Stimulated activated CD4-positive, alpha-beta T cell treated with anti-CD3 and anti-CD28 coated beads, TNF-alpha, amount 100 ng/mL, for 4 hours (primary cell): ENCODE data around the gene SFRP4.
"Not testable (repeated sequence)": the region's sequence is repeated elsewhere in the genome, so short reads cannot be mapped to it uniquely, and the experiment has no call there.

Experiments used
- DNase-seq, 3 experiments: peaks; one replicate each; pipeline ENCODE4 v3.0.0-alpha.2; 2020; ENCODE audit warnings: low read depth in 3 of 3

The SFRP4 gene

GRCh38 chr7:37916673-37917660 is at the start of gene SFRP4:
Gene SFRP4, minus strand, starts transcription at chr7:37916817. Its CDS starts 280 bp downstream, at chr7:37916537.
- DNase-seq = no peak

GRCh38 chr7:37964196-37964595 is 47.6 kb upstream of the SFRP4 start:
- no peak for DNase-seq

DNA sequence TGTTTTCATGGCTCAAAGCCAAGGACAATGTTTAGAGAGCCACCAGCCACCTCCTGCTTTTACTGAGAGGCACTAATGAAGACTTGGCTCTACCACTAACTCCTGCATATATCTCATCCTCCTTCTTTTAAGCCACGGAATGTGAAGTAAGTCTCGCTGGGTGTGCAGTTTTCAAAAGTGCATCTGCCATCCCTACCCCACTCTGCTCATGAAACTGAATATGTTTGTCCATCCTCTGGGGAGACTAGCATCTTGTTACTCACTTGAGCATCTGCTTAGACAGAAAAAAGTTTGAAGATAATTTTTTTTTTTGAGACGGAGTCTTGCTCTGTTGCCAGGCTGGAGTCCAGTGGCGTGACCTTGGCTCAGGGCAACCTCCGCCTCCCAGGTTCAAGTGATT is 44.6 kb upstream of the SFRP4 start:
- DNase-seq = no peak

DNA sequence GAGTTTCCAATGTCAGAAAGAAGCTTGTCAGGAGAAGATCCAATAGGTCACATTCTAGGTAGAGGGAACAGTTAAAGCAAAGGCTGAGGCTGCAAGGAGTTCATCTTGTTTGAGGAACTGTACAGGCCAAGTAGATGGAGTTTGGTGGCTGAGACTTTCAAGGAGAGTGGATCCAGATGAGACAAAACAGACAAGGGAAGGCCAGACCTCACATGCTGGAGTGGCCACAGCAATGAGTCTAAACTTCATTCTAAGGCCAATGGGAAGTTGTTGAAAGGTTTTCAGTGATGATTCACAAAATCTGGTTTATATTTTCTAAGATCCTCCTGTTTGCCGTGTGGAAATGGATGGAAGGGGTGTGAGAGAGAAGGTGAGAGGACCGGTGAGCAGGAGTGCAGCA is 43.9 kb upstream of the SFRP4 start:
- no peak for DNase-seq

DNA sequence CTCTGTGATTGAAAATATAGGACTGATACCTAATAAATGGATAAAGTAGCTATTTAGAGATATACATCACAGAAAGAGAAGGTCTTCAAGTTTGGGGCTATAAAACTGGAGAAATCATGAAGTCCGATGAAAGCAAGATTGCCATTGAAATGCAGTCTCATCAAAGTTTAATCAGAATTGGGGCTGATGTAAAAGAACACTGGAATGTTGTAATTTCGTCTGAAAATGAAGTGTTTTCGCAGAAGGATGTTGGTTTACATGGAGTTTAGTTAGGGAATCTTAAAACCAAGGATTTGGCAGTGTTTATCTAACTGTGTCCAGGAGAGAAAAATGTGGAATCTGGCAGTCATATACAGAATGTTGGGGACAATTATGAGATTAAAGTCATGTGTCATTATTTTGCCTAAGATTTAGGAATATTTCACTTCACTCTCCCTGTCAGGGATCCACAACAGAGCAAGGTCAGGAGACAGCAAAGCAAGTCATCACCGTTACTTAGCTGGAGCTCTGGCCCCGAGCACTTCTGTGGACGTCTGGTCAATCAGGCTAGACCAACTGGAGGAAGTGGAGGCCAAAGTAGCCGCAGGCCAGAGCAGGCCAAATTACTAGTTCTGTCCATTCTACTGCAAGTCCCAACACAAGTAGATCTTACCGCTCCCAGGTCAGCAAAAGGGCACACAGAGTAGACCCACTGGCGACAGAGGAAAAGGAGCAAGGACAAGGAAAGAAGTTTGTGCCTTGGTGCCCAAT is 40.8 kb upstream of the SFRP4 start:
- DNase-seq = no peak

DNA sequence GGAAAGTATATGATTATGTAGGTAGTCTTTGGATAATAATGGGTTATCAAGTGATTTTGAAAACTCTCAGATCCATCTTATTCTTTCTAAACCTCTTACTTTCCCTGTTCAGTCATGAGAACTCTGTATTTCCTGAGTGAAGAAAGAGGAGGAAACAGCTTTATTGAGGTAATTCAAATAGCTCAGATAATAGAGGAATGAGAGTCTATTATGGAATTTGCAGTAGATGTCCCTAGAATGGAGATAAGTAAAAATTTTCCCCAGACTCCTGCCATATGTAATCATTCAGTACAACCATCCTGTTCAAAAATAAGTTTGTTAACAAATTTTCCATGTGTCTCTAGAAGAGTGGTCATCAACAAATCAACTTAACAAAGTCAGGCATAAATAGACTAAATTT is 40.2 kb upstream of the SFRP4 start:
- DNase-seq = no peak

DNA sequence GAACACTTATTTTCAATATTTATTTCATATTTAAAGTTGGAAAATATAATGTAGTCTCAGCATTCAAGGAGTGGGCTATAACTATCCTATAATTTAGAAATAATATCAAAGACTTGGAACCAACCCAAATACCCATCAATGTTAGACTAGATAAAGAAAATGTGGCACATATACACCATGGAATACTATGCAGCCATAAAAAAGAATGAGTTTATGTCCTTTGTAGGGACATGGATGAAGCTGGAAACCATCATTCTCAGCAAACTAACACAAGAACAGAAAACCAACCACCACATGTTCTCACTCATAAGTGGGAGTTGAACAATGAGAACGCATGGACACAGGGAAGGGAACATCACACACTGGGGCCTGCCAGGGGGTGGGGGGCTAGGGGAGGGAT is 37.6 kb upstream of the SFRP4 start:
- not testable (repeated sequence) for DNase-seq

GRCh38 chr7:37952240-37952639 is 35.6 kb upstream of the SFRP4 start:
- no peak for DNase-seq

DNA sequence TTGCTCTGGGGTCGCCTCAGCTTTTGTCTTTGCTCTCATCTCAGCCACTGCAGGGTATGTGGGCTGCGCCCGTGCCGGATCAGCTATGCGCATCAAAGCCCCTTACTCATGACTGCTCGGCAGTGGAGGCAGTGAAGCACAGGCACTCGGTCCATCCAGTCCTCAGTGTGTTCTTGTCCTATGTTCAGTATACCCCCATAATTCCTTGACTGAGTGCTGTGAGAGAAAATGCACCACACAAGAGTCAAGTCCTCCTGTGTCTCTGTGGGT is 31.3 kb upstream of the SFRP4 start:
- no peak for DNase-seq

DNA sequence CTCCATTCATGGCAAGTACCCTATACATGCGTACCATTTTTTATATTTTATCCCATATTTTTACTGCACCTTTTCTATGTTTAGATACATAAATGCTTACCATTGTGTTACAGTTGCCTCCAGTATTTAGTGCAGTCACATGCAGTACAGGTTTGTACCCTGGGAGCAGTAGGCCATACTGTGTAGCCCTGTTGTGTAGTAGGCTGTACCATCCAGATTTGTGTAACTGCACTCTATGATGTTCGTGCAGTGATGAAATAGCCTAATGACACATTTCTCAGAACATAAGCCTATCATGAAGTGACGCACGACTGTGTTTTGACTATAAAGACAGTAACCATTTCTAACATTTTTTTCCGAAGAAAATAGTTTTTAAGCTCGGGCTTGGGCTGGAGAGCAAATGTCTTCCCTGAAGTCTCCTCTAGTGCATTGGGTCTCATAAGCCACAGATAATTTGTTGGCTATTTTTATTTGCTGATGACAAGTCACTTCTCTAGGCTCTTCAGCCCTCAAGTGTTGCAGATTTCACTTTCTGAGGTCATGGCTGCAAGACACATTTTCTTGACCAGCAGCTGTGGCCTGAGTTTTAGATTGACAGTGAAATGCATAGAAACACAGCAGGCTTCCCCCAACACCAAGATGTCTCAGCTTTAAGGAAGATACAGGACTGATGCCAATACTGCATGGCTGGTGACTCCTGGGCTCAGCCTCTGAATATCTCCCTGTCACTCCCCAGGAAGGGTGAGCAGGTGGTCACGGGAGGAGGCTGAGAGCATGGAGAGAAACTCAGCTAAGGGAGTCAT is 30.7 kb upstream of the SFRP4 start:
- no peak for DNase-seq

DNA sequence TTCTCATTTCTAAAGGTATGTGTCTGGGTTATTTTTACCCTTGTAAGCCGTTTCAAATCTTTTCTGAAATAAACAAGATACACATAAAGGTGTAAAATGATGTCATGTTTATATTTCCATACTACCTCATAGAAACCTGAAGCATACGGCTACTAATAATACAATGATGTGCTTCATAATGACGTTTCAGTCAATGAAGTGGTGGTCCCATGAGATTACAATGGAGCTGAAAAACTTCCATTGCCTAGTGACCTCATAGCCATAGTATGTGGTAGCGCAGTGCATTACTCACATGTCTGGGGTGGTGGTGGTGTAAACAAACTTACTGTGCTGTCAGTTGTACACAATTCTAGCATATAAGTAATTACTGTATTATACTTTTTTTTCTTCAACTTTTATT is 28.7 kb upstream of the SFRP4 start:
- no peak for DNase-seq

DNA sequence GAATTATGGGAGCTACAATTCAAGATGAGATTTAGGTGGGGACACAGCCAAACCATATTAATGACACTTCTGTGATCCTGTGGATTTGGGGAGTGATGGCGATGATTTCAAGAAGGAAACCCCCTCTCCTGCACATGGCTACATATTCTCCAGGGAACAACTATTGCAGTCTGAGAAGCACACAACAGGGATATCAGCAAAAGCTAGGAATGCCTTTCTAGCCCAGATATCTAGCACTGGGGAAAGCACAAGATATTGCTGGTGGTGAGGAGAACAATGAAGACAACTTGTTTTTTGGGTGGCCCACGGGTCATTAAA is 28.1 kb upstream of the SFRP4 start:
- DNase-seq = no peak

DNA sequence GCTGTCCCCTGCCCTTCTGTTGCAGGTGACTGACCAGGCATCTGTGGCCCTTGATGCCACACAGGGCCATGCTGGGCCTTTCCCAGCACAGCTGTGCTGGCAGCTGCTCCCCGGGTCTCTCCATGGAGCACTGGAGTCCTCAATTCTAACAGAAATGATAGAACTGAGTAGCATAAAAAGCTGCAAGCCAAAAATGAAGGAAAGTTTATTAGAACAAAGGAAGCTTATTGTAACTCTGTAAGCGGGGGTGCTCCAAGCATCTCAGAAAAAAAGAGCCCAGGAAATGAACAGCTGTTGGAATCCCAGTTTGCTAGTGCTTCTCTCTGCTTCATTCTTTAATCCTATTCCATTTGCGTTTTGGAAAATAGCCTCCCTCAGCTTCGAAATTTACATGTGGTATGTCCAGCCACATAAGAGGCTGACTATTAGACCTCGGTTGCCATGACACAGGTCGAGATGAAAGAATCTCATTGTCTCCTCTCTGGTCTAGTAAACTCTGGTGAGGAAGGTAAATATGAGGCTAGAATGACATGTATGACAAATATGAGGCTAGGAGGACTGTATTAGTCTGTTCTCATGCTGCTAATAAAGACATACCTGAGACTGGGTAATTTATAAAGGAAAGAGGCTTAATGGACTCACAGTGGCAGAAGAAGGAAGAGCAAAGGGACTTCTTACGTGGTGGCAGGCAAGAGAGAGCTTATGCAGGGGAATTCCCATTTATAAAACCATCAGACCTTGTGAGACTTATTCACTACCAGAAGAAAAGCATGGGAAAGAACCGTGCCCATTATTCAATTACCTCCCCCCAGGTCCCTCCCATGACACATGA is 27.5 kb upstream of the SFRP4 start:
- DNase-seq = no peak

- no peak for DNase-seq
Observed at GRCh38 chr7:37942934-37943610, 26.5 kb upstream of the SFRP4 start.

GRCh38 chr7:37933018-37933566 is 16.5 kb upstream of the SFRP4 start:
- DNase-seq = no peak

DNA sequence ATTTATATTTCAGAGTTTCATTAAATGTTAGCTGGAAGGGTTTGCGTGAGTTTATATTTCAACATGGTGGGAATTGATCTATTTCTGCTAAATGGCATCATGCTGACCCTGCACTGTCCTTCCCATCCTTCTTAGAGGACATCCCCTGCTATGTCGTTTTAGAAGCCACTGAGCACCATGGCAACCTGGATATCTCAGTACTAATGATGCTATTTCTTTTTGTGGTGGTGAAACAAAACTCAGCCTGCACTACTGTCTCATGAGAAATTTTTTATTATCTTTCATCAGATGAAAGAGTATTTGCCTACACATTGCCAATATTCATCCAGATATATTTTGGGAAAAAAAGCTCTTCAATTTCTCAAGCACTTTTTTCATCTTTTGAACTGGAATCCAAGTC is 15.9 kb upstream of the SFRP4 start:
- DNase-seq = no peak

DNA sequence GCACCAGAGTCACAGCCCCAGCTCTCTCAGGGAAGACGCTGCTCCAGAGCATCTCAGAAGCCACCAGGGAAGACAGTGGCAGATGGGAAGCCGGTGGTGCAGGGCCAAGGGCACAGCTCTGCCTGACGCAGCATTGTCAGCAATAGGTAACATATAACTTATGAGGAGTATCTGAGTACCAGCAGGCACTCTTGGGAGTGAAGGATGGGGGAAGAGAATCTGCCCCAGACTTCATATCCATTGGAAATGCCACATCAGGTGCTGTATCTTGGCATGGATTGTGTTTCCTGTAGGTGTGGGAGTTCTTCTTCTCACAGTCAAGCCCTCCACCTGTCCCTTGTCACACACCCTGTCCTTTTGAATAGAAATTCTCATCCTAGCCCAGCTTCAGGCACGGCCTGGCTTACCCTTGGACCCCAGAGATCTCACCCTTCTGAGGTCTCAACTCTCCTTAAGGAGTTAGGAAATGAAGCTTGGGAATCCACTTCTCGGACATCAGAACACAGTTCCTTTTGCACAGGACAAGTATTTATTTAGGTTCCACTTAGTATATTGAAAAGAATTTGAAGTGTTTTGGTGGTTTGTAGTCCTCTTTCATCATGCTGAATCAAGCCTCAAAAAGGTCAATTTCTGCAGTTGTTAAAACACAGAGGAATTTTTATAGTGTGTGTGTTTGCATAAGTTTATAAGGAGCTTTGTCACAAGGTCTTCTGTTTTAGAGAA is 13.8 kb upstream of the SFRP4 start:
- no peak for DNase-seq

DNA sequence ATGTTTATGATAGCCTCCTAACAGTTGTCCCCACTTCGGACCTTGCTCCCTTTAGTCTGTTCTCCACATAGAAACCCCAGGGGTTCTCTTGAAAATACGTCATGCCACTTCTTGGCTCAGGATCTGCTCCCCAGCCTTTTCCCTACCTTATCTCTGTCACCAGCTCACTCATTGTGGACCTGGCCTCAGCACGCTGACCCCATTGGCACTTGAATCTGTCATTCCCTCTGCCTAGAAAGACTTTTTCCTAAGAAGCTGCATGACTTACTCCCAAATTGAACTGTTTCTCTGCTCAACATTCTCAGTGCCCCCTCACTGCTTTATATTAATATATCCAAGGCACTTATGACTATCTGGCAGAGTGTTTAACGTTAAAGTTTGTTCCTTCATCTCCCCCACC is 12.3 kb upstream of the SFRP4 start:
- DNase-seq = no peak

DNA sequence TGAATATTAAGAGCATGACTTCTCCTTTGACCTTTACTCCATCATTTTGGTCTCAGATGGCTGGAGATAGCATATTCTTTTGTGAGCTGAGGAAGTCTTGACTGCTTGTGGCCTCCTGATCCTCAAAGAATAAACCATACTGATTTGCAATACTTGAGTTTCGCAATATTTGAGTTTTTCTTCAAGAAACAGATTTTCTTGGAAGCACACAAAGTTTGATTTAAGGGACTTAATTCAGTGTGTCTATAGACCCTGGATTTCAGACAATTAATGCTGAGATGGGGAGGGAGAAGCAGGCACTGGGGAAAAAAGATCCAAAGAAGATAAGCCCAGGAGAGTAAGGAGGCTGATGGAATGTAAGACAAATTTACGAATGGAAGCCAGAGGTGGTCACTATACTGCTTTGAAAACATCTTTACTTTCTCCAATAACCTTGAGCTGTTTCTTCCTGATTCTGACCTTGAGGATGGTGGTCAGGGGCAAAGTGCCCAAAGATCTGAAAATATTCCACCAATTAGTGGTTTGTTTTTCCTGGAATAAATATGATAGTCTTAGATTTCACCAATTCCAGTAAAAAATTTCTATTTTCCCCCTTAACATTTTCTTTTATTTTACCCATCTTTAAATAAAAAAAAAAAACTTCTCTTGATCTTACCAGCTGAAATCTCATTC is 11.3 kb upstream of the SFRP4 start:
- no peak for DNase-seq

DNA sequence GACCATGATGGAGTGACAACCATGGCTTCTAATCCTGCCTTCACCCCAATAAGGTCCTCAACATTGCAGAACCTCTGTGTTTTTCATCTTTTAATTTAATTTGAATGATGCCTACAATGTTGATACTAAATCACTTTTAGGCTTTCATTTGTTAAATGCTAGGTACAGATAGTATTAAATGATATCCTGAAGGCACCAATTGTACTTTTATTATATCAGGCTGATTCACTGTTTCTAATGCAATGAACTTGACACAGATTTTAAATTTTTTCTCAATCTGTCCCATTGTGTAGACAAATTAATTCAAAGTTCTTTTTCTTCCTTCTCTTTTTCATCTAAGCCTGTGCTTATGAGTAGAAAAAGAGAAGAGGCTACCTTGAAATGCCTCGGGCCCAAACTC is 9.0 kb upstream of the SFRP4 start:
- no peak for DNase-seq
